ENCODE measurements around the gene CCDC78. TPM values are rescaled to one million over a fixed set of nuclear protein-coding genes. Genes with fewer than 3 reads are reported as not detected.
"Not testable (repeated sequence)": the region's sequence is repeated elsewhere in the genome, so short reads cannot be mapped to it uniquely, and the experiment has no call there.

Gene CCDC78
- total RNA-seq, 1 donor from 2014 or later: 26.1 TPM

GRCh38 chr16:714558-715476 is 11.4 kb downstream of the CCDC78 start, which contains the start of gene METRN:
Gene METRN (plus strand): TSS chr16:715118. CDS start chr16:715290, 172 bp downstream.
- no peak for TF ChIP-seq CTCF (IDR thresholded peaks at IDR 0.05)
- peak; percentile 90 to 92 for ATAC-seq
- Histone ChIP-seq H3K4me3 (peak within 1 kb of the TSS; percentile 77), H3K27me3 (ENCODE audit: low read depth) (peaks cover 30% of the 10 kb centered on the region), H3K4me1 (peaks cover 24% of the 10 kb centered on the region), H3K9me3 (no peaks in the 10 kb centered on the region), H3K27ac (peak within 1 kb of the TSS; percentile 36), H3K36me3 (no peaks in the 10 kb centered on the region)
- intact Hi-C loops (cut with DNase I): no loop called here
- peak; percentile 95 for DNase-seq

DNA sequence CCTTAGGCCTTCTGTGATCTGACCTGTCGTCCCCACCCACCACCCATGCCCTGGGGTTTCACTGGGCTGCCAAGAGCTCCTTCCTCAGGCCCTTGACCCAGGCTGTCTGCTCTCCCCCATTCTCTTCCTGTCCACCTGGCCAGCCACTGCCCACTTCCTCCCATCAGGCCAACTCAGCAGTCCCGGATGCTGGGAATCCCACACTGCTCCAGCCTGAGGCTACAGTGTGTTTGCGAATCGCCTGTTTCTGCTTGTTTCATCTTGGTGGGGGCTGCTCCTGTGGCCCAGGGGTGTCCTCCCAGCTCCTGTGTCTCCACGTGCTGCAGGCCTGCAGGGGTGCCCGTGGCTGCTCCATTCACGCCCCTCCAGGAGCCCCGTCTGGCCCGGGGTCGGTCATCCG is 12.2 kb downstream of the CCDC78 start:
- Histone ChIP-seq H3K27me3 (ENCODE audit: low read depth) (peaks cover 37% of the 10 kb centered on the region), H3K27ac (no peak overlapping the region), H3K4me1 (peaks cover 18% of the 10 kb centered on the region), H3K36me3 (no peaks in the 10 kb centered on the region), H3K4me3 (peak overlapping the region; percentile 34), H3K9me3 (no peaks in the 10 kb centered on the region)
- ATAC-seq (no peak), DNase-seq (no peak)
- intact Hi-C loops (cut with DNase I): no loop called here
- TF ChIP-seq CTCF (IDR thresholded peaks at IDR 0.05): no peak

GRCh38 chr16:712740-713250 is 13.4 kb downstream of the CCDC78 start:
- TF ChIP-seq CTCF (IDR thresholded peaks at IDR 0.05): peak; percentile 39
- H3K36me3 ChIP-seq; DNase-seq; intact Hi-C loops (cut with DNase I); ATAC-seq; H3K4me3 ChIP-seq; H3K27ac ChIP-seq; H3K9me3 ChIP-seq: not testable (repeated sequence)
- Histone ChIP-seq H3K27me3 (ENCODE audit: low read depth) (peaks cover 50% of the 10 kb centered on the region), H3K4me1 (peaks cover 18% of the 10 kb centered on the region)

GRCh38 chr16:711548-712320 is 14.5 kb downstream of the CCDC78 start:
- no peaks in the 10 kb centered on the region for H3K36me3 ChIP-seq
- H3K4me1 ChIP-seq: peaks cover 17% of the 10 kb centered on the region
- no peak overlapping the region for H3K4me3 ChIP-seq
- intact Hi-C loops (cut with DNase I): no loop called here
- peaks cover 58% of the 10 kb centered on the region for H3K27me3 ChIP-seq (ENCODE audit: low read depth)
- H3K27ac ChIP-seq: no peak overlapping the region
- no peaks in the 10 kb centered on the region for H3K9me3 ChIP-seq
- DNase-seq (peak; percentile 87), ATAC-seq (peak; percentile 77 to 78)
- TF ChIP-seq CTCF (IDR thresholded peaks at IDR 0.05): peak; percentile 98

DNA sequence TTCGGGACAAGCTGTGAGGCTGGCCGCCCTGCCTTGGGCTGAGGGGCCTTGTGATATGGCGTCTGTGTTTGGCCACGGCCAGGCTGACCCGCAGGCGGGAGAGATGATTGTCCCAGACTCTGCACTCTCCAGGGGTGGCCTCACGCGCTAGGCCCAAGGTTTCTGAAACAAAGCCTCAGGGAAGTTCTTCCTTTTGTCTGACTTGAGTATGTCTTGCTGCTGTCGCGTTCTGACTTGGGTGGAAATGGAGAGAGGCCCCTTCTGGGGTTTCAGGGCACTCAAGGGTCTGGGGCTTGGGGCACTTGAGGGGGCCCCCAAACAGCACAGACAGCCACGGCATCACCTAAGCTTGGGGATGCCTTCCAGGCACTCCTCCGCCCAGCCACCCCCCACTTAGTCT is 15.2 kb downstream of the CCDC78 start:
- peaks cover 65% of the 10 kb centered on the region for H3K27me3 ChIP-seq (ENCODE audit: low read depth)
- H3K36me3 ChIP-seq: no peaks in the 10 kb centered on the region
- H3K4me3 ChIP-seq: no peak overlapping the region
- no peaks in the 10 kb centered on the region for H3K9me3 ChIP-seq
- ATAC-seq: no peak
- H3K4me1 ChIP-seq: peaks cover 14% of the 10 kb centered on the region
- TF ChIP-seq CTCF (IDR thresholded peaks at IDR 0.05): no peak
- no peak for DNase-seq
- intact Hi-C loops (cut with DNase I): no loop called here
- H3K27ac ChIP-seq: no peak overlapping the region
